Ishikawa (cell line): ENCODE data around the gene TUBGCP2.

Experiments
- CEBPB ChIP-seq: IDR thresholded peaks from 2 replicates; pipeline ENCODE4 v1.6.1; 2012
- CREB1 ChIP-seq: IDR thresholded peaks from 2 replicates; pipeline ENCODE4 v1.6.1; 2012; ENCODE audit warnings: low read depth
- EGR1 ChIP-seq: IDR thresholded peaks from 2 replicates; pipeline ENCODE4 v1.6.1; 2012
- EP300 ChIP-seq: IDR thresholded peaks from 2 replicates; pipeline ENCODE4 v1.6.1; 2012; ENCODE audit warnings: borderline replicate concordance
- FOXM1 ChIP-seq: IDR thresholded peaks from 2 replicates; pipeline ENCODE4 v1.6.1; 2012; ENCODE audit warnings: low read depth, borderline replicate concordance
- MAX ChIP-seq: IDR thresholded peaks from 2 replicates; pipeline ENCODE4 v1.6.1; 2012
- NFIC ChIP-seq: IDR thresholded peaks from 2 replicates; pipeline ENCODE4 v1.6.1; 2012
- RAD21 ChIP-seq: IDR thresholded peaks from 2 replicates; pipeline ENCODE4 v1.6.1; 2012; ENCODE audit warnings: low read depth
- REST ChIP-seq: IDR thresholded peaks from 2 replicates; pipeline ENCODE4 v1.6.1; 2012; ENCODE audit warnings: low read depth, mild to moderate bottlenecking
- TAF1 ChIP-seq: IDR thresholded peaks from 2 replicates; pipeline ENCODE4 v1.6.1; 2012; ENCODE audit warnings: low read depth, mild to moderate bottlenecking
- TCF12 ChIP-seq: IDR thresholded peaks from 2 replicates; pipeline ENCODE4 v1.6.1; 2012; ENCODE audit warnings: low read depth
- TEAD4 ChIP-seq: IDR thresholded peaks from 2 replicates; pipeline ENCODE4 v1.6.1; 2012
- USF1 ChIP-seq: IDR thresholded peaks from 2 replicates; pipeline ENCODE4 v1.6.1; 2012
- YY1 ChIP-seq: IDR thresholded peaks from 2 replicates; pipeline ENCODE4 v1.6.1; 2012; ENCODE audit warnings: low read depth
- ZBTB7A ChIP-seq: IDR thresholded peaks from 2 replicates; pipeline ENCODE4 v1.6.1; 2012; ENCODE audit warnings: low read depth

The TUBGCP2 gene

GRCh38 chr10:133353202-133353959, 44.7 kb upstream of the TUBGCP2 start:
- TF ChIP-seq TAF1 (no peak), REST (no peak), TEAD4 (no peak), RAD21 (no peak), FOXM1 (no peak), TCF12 (no peak), EGR1 (no peak), NFIC (no peak), YY1 (no peak), CREB1 (no peak), MAX (no peak), CEBPB (no peak), EP300 (no peak), ZBTB7A (no peak), USF1 (no peak)

- TF ChIP-seq FOXM1 (no peak), RAD21 (peak; percentile 17; the same call in 1 of the 2 replicates), REST (0 out of 2 replicates have a peak, but pooled peaks have one; percentile 27), EP300 (no peak)
Observed at GRCh38 chr10:133351408-133352318, 43.0 kb upstream of the TUBGCP2 start.

GRCh38 chr10:133350950-133351329, 42.3 kb upstream of the TUBGCP2 start:
- TF ChIP-seq USF1: no peak; the same call in 1 of the 2 replicates
- TF ChIP-seq EP300: no peak
- no peak for TF ChIP-seq ZBTB7A
- no peak for TF ChIP-seq FOXM1
- TF ChIP-seq RAD21: no peak
- TF ChIP-seq CEBPB: no peak
- TF ChIP-seq NFIC: no peak
- no peak for TF ChIP-seq YY1
- TF ChIP-seq TEAD4: no peak
- TF ChIP-seq CREB1: no peak
- TF ChIP-seq EGR1: no peak

- no peak for TF ChIP-seq ZBTB7A
- TF ChIP-seq EP300: no peak
- TF ChIP-seq USF1: no peak
- TF ChIP-seq TEAD4: no peak
- TF ChIP-seq CEBPB: no peak
- no peak for TF ChIP-seq MAX
- TF ChIP-seq RAD21: no peak
- no peak for TF ChIP-seq FOXM1
- no peak for TF ChIP-seq REST
- no peak for TF ChIP-seq EGR1
- no peak for TF ChIP-seq NFIC
- TF ChIP-seq CREB1: no peak
- TF ChIP-seq TCF12: no peak
- TF ChIP-seq YY1: no peak
- TF ChIP-seq TAF1: no peak
Observed at GRCh38 chr10:133350283-133350949, 41.7 kb upstream of the TUBGCP2 start.
